HepG2 (cell line): ENCODE data around the gene FKBP5. TPM values are rescaled to one million over a fixed set of nuclear protein-coding genes. Genes with fewer than 3 reads are reported as not detected.

Experiments
- ARHGAP35 ChIP-seq: sonication (generic); formaldehyde crosslinking; IDR thresholded peaks from 2 replicates; pipeline ENCODE4 v1.9.0; 2022; ENCODE audit warnings: mild to moderate bottlenecking, inconsistent platforms, moderate library complexity, missing genetic modification reagents, borderline replicate concordance
- ATAD3A ChIP-seq: sonication (generic); formaldehyde crosslinking; IDR thresholded peaks from 2 replicates; pipeline ENCODE4 v1.4.0; 2020; ENCODE audit warnings: missing genetic modification reagents
- CEBPB ChIP-seq: IDR thresholded peaks from 2 replicates; pipeline ENCODE4 v1.6.1; 2011; ENCODE audit warnings: low read depth, low read length, improper control_type of control experiment, borderline replicate concordance
- CEBPG ChIP-seq: IDR thresholded peaks from 2 replicates; pipeline ENCODE4 v1.6.1; 2016
- FOXK1 ChIP-seq: sonication (generic); formaldehyde crosslinking; IDR thresholded peaks from 2 replicates; pipeline ENCODE4 v1.4.0; 2020; ENCODE audit warnings: low read depth, missing genetic modification reagents, borderline replicate concordance
- HDAC6 ChIP-seq: fragments of 200-600 bp; sonication (generic); IDR thresholded peaks from 2 replicates; pipeline ENCODE4 v1.7.0; 2017; ENCODE audit warnings: mild to moderate bottlenecking, antibody characterized with exemption, low read length, low read depth
- HHEX ChIP-seq: IDR thresholded peaks from 2 replicates; pipeline ENCODE4 v1.6.1; 2016; ENCODE audit warnings: control low read depth
- KDM2A ChIP-seq: sonication (generic); formaldehyde crosslinking; IDR thresholded peaks from 2 replicates; pipeline ENCODE4 v1.4.0; 2020; ENCODE audit warnings: low read depth, missing genetic modification reagents, borderline replicate concordance
- MBNL3 ChIP-seq: fragments of 250-450 bp; sonication (Bioruptor Pico); conservative IDR thresholded peaks from 2 replicates; pipeline ENCODE4 v1.8.0; 2022; ENCODE audit warnings: mild to moderate bottlenecking, inconsistent platforms
- NCOA2 ChIP-seq: sonication (generic); formaldehyde crosslinking; IDR thresholded peaks from 2 replicates; pipeline ENCODE4 v1.8.0; 2022; ENCODE audit warnings: inconsistent platforms
- NKX3-1 ChIP-seq: sonication (generic); formaldehyde crosslinking; IDR thresholded peaks from 2 replicates; pipeline ENCODE4 v1.5.0; 2020; ENCODE audit warnings: missing genetic modification reagents
- PAXIP1 ChIP-seq: sonication (generic); formaldehyde crosslinking; conservative IDR thresholded peaks from 2 replicates; pipeline ENCODE4 v1.4.0; 2020; ENCODE audit warnings: mild to moderate bottlenecking, missing genetic modification reagents, moderate library complexity
- SAP130 ChIP-seq: IDR thresholded peaks from 2 replicates; pipeline ENCODE4 v1.6.1; 2016; ENCODE audit warnings: low read depth
- TCF7 ChIP-seq: sonication (generic); IDR thresholded peaks from 2 replicates; pipeline ENCODE4 v1.6.1; 2016; ENCODE audit warnings: antibody characterized with exemption, low read depth
- TOPORS ChIP-seq: sonication (generic); formaldehyde crosslinking; IDR thresholded peaks from 2 replicates; pipeline ENCODE4 v1.8.0; 2023; ENCODE audit warnings: mild to moderate bottlenecking, missing genetic modification reagents
- ZBTB3 ChIP-seq: sonication (generic); formaldehyde crosslinking; IDR thresholded peaks from 2 replicates; pipeline ENCODE4 v1.4.0; 2020; ENCODE audit warnings: low read depth, mild to moderate bottlenecking, moderate library complexity, missing genetic modification reagents, borderline replicate concordance
- ZNF713 ChIP-seq: sonication (generic); formaldehyde crosslinking; IDR thresholded peaks from 2 replicates; pipeline ENCODE4 v1.4.0; 2020; ENCODE audit warnings: mild to moderate bottlenecking, missing genetic modification reagents
- polyA plus RNA-seq, 8 experiments: library from polyadenylated mRNA; depleted of rRNA in 3 of 8; stranded (reverse) in 7 of 8; unstranded in 1 of 8; fragments of >200 nt; fragmentation: Illumina TruSeq in 4 of 8; extraction: Trizol in 4 of 8; gene quantifications; 2 replicates each; pipeline versions ENCODE4 v1.2.1 to v1.2.3, GENCODE V29; 2011 to 2016; ENCODE audit warnings: low read depth in 4 of 8, missing spikeins in 1 of 8, mixed read lengths in 1 of 8; ENCODE audit not compliant: insufficient read depth in 1 of 8
- total RNA-seq, 5 experiments: library from RNA; depleted of rRNA; stranded (reverse); fragments of >200 nt; fragmentation: Illumina TruSeq; extraction: Trizol; gene quantifications; 2 replicates each; pipeline ENCODE4 v1.2.3, GENCODE V29; 2016; ENCODE audit warnings: low read depth in 1 of 5
- TF ChIP-seq, protein P1 (sequence below), 2 experiments: sonication (generic) in 1 of 2; formaldehyde crosslinking in 1 of 2; IDR thresholded peaks; 2 replicates each; pipeline versions ENCODE4 v1.4.0 to v1.6.1; 2018 to 2020; ENCODE audit warnings: missing genetic modification reagents in 2 of 2, borderline replicate concordance in 1 of 2, low read depth in 1 of 2, mild to moderate bottlenecking in 1 of 2, missing biosample characterization in 1 of 2
- TF ChIP-seq, protein P2 (sequence below): IDR thresholded peaks from 2 replicates; pipeline ENCODE4 v1.6.1; 2016; ENCODE audit warnings: control low read depth

Gene FKBP5
- total and polyA plus RNA-seq, 2 of the 13 experiments (the other 11 are each of a cell fraction or from before 2014, with no cell fraction given) = 8.0 to 17.4 TPM

DNA sequence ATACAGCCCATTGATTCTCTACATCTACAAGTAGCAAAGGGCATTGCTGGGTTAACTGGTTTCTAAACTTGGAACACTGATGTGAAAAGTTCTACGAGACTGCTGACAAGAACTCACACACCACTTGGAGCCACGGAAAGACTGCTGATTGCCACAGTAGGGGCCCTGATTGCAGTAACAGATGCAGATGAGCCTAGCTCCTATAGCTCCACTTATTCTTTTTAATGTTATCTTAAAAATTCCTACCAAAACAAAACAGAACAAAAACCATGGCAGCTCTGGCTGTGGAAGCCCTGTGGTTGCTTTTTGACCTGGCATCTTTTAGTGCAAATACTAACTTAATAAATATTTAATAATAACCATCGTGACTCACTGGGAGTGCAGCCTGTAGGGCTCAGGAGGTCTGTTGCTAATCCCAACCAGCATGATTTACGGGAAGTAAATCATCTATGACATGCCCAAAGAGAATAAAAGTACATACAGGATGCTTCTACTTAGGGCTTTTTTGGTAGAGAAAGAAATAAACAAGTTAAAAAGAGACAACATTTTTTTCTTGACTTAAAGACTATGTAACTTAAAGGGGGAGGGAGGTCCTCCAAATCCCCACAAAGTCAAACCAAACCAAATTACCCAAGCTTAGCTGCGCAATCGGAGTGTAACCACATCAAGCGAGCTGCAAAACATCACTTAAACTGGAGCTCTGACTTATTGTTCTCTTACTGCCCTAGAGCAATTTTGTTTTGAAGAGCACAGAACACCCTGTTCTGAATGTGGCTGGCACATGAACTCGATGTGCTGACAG lies 87.2 kb downstream of the FKBP5 start (continued):
- TF ChIP-seq HHEX (CRISPR knock-in tag) (no peak), FOXK1 (CRISPR knock-in tag) (0 out of 2 replicates have a peak, but pooled peaks have one; percentile 40), PAXIP1 (CRISPR knock-in tag) (0 out of 2 replicates have a peak, but pooled peaks have one; percentile 38), TOPORS (CRISPR knock-in tag) (no peak), NCOA2 (CRISPR knock-in tag) (peak; percentile 30), NKX3-1 (CRISPR knock-in tag) (no peak), CEBPB (peak; percentile 74), TCF7 (peak; percentile 64), ARHGAP35 (CRISPR knock-in tag) (no peak), ATAD3A (CRISPR knock-in tag) (no peak), MBNL3 (CRISPR knock-in tag) (no peak), KDM2A (CRISPR knock-in tag) (no peak), HDAC6 (0 out of 2 replicates have a peak, but pooled peaks have one; percentile 19), ZNF713 (0 out of 2 replicates have a peak, but pooled peaks have one; percentile 10), ZBTB3 (CRISPR knock-in tag) (peak; percentile 28; the same call in 1 of the 2 replicates), SAP130 (peak; percentile 29; the same call in 1 of the 2 replicates), CEBPG (CRISPR knock-in tag) (peak; percentile 73)
- TF ChIP-seq, protein P1, sequence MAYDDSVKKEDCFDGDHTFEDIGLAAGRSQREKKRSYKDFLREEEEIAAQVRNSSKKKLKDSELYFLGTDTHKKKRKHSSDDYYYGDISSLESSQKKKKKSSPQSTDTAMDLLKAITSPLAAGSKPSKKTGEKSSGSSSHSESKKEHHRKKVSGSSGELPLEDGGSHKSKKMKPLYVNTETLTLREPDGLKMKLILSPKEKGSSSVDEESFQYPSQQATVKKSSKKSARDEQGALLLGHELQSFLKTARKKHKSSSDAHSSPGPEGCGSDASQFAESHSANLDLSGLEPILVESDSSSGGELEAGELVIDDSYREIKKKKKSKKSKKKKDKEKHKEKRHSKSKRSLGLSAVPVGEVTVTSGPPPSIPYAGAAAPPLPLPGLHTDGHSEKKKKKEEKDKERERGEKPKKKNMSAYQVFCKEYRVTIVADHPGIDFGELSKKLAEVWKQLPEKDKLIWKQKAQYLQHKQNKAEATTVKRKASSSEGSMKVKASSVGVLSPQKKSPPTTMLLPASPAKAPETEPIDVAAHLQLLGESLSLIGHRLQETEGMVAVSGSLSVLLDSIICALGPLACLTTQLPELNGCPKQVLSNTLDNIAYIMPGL (CRISPR knock-in tag; IDR thresholded peaks at IDR 0.05; ENCODE audit: borderline replicate concordance in 1 of 2, low read depth in 1 of 2) = 0 out of 4 replicates have a peak, but pooled peaks of 1 of the 2 experiments have one; percentile 22
- TF ChIP-seq, protein P2, sequence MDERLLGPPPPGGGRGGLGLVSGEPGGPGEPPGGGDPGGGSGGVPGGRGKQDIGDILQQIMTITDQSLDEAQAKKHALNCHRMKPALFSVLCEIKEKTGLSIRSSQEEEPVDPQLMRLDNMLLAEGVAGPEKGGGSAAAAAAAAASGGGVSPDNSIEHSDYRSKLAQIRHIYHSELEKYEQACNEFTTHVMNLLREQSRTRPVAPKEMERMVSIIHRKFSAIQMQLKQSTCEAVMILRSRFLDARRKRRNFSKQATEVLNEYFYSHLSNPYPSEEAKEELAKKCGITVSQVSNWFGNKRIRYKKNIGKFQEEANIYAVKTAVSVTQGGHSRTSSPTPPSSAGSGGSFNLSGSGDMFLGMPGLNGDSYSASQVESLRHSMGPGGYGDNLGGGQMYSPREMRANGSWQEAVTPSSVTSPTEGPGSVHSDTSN (CRISPR knock-in tag) = no peak
